Body of pancreas (tissue), 4 donors: ENCODE results near the gene KDR.

Experiments used
- CTCF ChIP-seq, 7 experiments: fragments of 450-650 bp in 4 of 7; fragments of 200-600 bp in 3 of 7; sonication (generic) in 3 of 7; IDR thresholded peaks; one replicate each; pipeline ENCODE4 v1.5.1; 2016 to 2019; ENCODE audit warnings: antibody characterized with exemption in 7 of 7
- POLR2A ChIP-seq, 3 donors: fragments of 450-650 bp; IDR thresholded peaks; one replicate each; pipeline ENCODE4 v1.6.1; 2016; ENCODE audit warnings: antibody characterized with exemption in 3 of 3, mild to moderate bottlenecking in 2 of 3

GRCh38 chr4:55069248-55069647 is 56.1 kb downstream of the KDR start:
- no peak for TF ChIP-seq CTCF (IDR thresholded peaks at IDR 0.05)
- no peak for TF ChIP-seq POLR2A (IDR thresholded peaks at IDR 0.05)
